HK-2 (cell line): ENCODE measurements around the gene TTC22.

Source experiments
- DNase-seq: peaks from one replicate; pipeline ENCODE4 v3.0.0-alpha.2; 2018; ENCODE audit not compliant: unreplicated experiment

TTC22 gene

GRCh38 chr1:54808443-54809207, 7.5 kb upstream of the TTC22 start:
- DNase-seq, result no peak

GRCh38 chr1:54807756-54808155, 6.6 kb upstream of the TTC22 start:
- DNase-seq, result no peak

GRCh38 chr1:54806931-54807611, 5.9 kb upstream of the TTC22 start:
- DNase-seq, result peak; percentile 15

GRCh38 chr1:54805981-54806381, 4.9 kb upstream of the TTC22 start:
- no peak for DNase-seq

GRCh38 chr1:54805466-54805865, 4.3 kb upstream of the TTC22 start:
- DNase-seq, result no peak

GRCh38 chr1:54804471-54805132, 3.5 kb upstream of the TTC22 start:
- DNase-seq, result no peak

GRCh38 chr1:54803761-54804470, 2.8 kb upstream of the TTC22 start:
- no peak for DNase-seq

GRCh38 chr1:54800041-54800898, 853 bp downstream of the TTC22 start:
- no peak for DNase-seq

- peak; percentile 44 for DNase-seq
Observed at GRCh38 chr1:54798769-54799641, 2.1 kb downstream of the TTC22 start.

- DNase-seq, result no peak
Observed at GRCh38 chr1:54798206-54798605, 2.9 kb downstream of the TTC22 start.

- DNase-seq, result no peak
Observed at GRCh38 chr1:54796902-54797301, 4.2 kb downstream of the TTC22 start.

- no peak for DNase-seq
Observed at GRCh38 chr1:54795841-54796468, 5.2 kb downstream of the TTC22 start.

GRCh38 chr1:54795356-54795665, 5.8 kb downstream of the TTC22 start:
- DNase-seq, result no peak

- DNase-seq, result no peak
Observed at GRCh38 chr1:54794451-54795355, 6.4 kb downstream of the TTC22 start.

GRCh38 chr1:54792686-54793282, 8.3 kb downstream of the TTC22 start:
- DNase-seq, result no peak

GRCh38 chr1:54791880-54792522, 9.1 kb downstream of the TTC22 start:
- peak; percentile 67 for DNase-seq

GRCh38 chr1:54788459-54788858, 12.7 kb downstream of the TTC22 start:
- DNase-seq, result no peak

- no peak for DNase-seq
Observed at GRCh38 chr1:54787604-54788003, 13.5 kb downstream of the TTC22 start.
